ENCODE results near the gene ARID5A.

The ARID5A gene

DNA sequence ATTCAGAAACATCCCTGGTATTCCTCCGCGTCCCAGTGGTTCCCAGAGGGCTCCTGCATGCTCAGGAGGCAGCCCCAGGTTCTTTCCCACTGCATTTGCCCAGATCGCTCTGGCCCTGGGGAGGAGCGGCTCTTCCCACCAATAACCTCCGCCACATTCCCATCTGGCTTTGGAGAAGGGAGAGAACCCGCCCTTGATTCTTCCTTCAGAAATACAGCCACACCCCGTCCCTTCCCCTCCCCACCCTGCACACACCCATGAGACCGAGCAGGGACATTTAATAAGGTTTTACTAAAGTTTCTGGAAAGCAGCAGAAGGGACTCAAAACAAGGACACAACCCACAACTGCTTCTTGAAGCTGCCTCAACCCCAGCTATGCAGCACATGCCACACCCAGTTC lies 21.9 kb downstream of the ARID5A start:
- no peak for DNase-seq

DNA sequence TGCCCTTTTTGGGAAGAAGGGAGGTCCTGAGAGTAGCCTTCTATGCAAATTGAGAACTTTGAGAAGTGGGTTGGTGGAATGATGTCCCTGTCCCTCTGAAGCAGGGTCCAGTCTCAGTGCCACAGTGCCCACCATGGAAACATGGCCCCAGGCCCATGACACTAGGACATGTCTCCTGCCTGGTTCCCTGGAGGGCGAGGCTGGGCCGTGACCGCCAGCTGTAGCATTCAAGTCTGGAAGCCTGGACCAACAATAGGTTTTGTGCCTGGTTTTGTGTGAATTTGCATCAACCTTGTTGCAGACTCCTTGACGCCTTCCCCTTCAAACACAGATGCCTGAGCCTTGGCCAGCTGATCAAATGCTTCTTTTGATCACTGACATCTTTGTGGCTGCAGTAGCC lies 27.5 kb downstream of the ARID5A start:
- no peak for DNase-seq

DNA sequence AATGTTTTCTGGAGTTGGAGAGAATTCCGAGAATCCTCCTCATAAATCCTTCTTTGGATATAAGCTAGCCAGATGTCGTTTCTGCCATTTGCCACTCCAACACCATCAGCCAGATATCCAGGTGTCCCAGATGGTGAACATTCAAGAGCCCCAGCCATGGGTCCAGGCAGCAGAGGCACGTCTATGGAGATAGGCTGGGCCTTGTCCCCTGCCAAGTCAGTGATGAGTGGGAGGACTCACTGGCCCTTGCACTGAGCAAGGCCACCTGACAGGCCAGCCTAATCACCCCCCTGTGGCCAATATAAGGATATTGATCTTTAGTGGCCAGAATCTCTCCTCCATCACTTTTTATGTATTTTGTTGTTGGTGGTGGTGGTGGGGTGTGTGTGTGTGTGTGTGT lies 28.0 kb downstream of the ARID5A start:
- DNase-seq, result no peak

DNA sequence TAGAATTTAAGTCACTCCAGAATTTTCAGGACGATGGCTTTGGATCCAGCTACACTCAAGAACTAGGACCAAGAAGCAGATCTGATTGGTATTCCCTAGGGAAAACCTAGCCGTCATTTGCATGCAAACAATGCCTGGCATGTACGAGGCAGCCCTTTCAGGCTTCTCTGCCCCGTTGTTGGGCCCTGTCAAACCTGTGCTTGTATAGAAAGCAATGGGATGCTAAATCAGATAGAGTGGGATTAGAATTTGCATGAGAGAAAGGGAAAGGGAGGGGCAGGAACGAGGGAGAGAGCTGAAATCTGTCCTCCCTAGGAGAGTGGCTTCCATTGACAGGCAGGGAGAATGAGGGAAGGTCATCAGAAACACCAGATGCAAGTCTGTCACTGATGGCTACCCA lies 28.6 kb downstream of the ARID5A start:
- no peak for DNase-seq

DNA sequence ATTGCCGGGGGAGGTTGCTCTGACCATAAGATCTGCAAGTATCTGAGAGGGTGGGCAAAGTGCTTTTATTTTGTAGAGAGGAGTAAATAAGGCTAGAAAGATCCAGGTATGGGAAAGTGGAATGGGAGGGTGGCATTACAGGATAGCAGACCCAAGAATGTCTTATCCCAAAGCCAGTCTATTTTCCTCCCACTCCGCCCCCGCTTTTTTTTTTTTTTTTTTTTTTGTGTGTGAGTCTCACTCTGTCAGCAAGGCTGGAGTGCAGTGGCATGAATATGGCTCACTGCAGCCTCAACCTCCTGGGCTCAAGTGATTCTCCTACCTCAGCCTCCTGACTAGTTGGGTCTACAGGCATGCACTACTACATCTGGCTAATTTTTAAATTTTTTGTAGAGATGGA lies 31.5 kb downstream of the ARID5A start:
- DNase-seq, result no peak

DNA sequence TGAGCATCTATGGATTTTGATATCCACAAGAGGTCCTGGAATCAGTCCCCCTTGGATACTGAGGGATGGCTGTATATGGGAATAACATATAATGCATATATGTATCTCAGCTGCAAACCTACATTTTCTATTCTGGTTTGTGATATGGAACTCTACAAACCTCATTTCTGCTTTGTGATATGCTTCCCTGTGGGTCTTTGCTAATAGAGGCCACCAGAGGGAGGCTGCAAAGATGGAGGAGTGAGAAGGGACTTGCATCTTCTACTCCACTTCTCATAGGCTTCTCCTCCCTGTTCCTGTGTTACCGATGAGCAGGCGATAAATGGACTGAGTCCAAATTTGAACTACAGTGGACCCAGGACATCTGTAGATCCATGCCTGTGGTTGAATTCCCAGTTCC lies 37.8 kb downstream of the ARID5A start:
- no peak for DNase-seq

DNA sequence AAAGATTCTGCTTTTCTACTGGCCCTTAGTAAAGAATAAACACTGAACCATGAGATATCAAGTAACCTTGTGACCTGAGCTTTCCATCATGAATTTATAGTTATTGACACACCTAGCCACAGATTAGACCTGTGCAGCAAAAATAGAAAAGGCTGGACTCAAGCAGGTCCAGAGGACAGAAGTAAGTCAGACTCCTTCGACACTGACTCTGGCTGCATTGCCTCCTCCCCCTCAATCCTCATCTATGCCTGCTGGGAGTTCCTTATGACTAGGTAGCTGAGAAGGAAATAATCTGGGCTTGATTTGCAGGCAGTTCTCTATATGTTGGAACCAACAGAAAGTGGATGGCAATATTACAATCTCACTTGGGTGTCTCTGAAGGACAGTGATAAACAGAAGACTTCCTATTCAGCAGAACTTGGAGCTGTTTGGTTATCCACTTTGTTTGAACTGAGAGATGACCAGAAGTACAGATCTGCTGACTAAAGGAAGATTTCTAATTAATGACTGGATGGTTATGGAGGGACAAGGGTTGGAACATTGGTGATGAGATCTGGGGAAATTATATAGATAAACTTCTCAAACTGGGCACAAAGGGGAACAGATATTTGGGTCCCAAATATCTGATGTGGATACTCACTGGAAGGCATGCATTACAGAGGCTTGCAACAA lies 39.4 kb downstream of the ARID5A start:
- DNase-seq, result no peak

DNA sequence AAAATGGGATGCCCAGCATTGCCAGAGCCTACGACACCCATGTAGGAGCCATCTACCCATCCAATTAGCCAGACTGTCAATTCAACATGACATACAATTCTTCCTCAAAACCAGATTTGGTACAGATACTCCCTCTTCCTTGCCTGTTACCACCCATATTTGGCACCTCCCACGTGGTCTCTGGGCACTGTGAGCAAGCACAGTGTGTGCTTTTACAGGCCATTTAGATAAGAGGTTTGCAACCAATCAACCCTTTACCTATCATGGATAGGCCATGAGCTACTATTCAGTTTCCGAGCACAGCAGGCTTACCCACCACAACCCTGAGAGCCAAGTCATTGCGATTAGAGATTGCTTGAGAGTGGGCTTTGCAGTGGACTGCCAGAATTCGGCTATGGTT lies 40.9 kb downstream of the ARID5A start:
- DNase-seq, result no peak

DNA sequence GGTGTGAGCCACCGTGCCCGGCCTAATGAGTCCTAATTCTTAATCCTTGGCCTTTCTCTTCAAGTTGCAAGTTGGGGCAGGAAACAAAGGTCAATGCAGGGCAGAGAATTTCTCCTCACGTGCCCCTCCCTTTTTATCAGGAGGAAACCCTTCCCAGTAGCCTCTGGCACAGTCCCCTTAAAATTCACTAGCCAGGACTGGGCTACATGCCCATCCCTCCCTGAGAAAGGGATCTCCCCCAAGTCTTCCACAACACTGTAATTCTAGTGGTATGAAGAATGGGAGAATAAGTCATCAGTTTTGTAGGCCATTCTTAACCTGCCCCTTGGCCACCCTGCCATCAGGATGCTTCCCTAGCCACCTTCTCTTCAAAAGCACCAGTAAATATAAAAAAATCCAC lies 42.2 kb downstream of the ARID5A start:
- DNase-seq, result no peak

DNA sequence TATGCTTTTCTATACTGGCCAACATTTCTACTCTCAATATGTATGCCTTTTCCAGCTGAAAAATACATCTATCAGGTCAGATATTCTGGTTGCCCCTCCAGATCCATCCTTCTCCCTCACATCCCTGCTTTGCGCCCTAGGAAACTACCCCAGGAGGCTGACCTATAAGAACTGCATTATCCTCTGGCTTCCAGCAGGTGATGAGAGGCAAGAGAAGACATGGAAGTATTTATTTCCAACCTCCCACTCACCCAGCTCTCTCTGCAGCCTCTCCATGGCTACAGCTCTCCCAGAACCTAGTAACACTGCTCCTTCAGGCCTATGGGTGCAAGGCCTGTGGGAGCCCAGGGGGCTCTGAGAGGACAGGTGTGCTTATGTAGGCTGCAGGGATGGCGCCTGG lies 42.9 kb downstream of the ARID5A start:
- no peak for DNase-seq

DNA sequence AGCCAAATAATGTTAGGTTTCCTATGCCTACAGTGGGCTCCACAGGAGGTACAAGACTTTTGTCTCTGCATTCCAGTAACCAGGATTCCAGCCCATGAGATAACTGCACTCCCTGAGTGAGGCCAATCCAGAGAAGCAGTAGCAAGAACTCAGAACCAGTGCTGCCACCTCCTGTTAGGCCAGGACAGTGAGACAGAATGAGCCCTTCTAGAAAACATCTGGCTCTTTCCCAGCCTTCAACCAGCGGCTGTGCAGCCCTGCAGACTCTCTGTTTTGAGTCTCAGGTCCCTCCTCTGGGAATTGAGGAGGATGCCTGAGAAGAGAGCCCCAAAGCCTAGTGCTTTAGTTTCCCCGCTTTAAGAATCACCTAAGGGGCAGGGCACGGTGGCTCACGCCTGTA lies 44.2 kb downstream of the ARID5A start:
- no peak for DNase-seq

DNA sequence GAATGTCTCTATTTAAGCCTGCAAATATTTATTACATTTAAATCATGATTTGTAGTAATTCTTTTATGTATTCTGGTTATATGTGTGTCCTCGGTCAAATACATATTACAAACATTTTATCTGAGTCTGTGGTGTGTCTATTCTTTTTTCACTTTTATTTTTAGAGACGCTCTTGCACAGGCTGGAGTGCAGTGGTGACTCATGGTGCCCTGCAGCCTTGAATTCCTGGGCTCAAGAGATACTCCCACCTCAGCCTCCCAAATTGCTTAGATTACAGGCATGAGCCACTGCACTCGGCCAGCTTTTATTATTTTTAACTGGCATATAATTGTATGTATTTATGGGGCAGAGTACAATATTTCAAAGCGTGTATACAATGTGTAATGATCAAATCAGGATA lies 47.5 kb downstream of the ARID5A start:
- no peak for DNase-seq

DNA sequence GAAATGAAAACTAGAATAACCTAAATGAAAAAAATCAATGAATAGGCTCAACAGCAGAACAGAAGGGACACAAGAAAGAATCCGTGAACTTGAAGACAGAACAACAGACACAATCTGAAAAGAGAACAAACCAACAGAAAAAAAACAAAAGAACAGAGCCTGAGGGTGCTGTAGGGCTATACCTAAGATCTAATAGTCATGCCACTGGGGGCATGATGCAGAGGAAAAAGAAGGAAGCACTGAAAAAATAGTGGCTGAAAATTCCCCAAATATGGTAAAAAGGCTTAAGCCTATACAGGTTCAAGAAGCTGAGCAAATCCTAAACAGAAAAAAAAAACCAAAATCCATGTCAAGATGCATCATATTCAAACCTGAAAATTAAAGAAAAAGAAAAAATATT lies 51.3 kb downstream of the ARID5A start:
- DNase-seq, result no peak

DNA sequence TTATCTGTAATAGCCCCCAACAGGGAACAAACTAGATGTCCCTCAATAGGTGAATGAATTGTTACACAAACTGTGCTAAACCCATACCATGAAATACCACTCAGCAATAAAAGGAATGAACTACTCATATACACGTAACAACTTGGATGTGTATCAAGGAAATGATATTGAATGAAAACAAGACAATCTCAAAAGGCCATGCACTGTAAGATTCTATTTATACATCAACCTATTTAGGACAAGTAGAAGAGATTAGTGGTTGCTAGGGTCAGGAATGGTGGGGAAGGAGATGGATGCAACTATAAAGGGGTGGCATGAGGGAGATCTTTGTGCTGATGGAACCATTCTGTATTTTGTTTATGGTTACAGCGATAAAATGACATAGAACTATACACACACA lies 54.5 kb downstream of the ARID5A start:
- DNase-seq, result no peak

DNA sequence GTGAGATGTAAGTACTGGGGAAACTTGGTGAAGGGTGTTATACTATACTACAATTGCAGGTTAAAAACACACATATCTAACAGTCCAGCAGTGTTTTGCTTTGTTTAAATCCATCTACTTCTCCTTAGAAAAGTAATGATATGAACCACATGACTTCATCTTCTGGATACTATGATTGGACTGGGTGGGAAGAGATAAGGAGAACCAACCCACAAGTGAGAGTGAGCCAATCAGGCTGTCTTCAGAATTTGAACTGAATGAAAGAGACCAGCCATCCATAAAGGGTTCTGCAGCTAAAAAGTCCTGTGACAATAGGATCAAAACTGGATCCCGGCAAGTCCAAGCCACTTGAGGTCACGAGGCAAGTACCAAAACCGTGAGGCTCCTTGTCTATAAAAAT lies 54.9 kb downstream of the ARID5A start:
- no peak for DNase-seq

DNA sequence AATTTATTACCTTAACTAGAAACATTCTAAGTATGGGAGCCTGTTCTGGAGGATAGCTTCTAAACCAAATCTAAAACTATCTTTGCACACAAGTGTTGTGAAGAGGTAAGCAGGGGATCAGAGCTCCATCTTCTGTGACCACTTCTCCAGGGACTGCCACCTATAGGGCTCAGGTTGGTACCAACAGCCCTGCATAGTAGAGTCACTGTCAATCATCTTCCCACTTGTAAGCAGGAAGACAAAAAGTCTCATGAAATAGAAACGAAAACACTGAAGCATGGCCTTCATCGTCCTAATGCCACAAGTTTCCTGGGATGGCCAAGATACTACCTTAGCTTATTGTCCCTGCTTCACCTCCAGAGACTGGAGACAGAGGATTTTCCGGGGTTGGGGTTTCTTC lies 57.7 kb downstream of the ARID5A start:
- DNase-seq, result no peak

DNA sequence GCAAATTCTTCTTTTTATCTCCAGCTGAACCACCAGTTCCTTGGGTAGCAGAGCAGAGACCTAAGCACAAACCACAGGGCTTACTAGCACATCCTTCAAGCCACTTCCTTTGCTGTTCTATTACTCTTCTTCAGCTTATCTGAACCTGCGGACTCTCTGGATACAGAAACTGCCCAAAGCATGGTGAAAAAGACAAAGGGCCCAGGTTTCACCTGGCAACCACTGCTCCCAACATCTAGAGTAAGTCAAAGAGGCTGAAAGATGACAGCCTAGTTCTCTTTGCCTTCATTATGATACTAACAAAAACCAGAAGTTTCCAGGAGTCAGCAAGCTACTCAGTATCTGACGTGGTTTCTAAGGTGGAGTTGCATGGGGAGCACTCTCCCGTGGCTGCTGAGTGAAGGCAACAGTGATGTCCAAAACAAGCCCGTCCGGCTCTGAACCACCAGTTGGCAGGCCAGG lies 58.2 kb downstream of the ARID5A start:
- no peak for DNase-seq

DNA sequence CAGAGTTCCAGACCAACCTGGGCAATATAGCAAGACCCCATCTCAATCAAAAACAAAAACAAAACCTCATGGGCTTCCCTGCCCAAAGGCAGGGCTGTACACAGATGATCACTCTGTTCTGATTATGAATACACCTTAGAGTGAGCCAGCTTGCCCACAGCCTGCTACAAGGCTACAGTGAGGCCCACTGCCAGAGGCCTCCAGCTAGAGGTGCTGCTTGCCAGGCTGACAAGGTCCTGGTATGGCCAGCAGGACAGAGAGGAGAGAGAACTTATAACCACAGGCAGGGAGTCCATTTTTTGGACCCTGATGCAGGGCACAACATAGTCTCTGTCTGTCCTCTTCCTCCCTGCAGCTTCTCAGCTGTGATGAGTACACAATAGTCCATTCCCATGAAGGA lies 60.0 kb downstream of the ARID5A start:
- no peak for DNase-seq

DNA sequence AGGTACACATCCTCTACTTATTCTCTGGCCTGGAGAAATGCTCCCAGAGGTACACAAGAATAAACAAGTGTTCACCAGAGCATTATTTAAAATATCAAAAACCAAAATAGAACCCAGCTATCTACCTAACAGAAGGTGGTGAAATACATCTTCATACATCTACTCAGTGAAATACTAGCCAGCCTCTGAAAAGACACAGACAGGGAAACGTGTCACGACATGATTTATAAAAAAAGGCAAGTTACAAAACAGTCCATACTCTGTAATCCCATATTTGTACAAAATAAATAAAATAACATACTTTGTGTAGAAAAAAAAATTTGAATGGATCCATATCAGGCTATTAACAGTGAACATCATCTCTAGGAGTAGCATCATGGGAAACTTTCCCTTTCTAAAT lies 63.4 kb downstream of the ARID5A start:
- no peak for DNase-seq

DNA sequence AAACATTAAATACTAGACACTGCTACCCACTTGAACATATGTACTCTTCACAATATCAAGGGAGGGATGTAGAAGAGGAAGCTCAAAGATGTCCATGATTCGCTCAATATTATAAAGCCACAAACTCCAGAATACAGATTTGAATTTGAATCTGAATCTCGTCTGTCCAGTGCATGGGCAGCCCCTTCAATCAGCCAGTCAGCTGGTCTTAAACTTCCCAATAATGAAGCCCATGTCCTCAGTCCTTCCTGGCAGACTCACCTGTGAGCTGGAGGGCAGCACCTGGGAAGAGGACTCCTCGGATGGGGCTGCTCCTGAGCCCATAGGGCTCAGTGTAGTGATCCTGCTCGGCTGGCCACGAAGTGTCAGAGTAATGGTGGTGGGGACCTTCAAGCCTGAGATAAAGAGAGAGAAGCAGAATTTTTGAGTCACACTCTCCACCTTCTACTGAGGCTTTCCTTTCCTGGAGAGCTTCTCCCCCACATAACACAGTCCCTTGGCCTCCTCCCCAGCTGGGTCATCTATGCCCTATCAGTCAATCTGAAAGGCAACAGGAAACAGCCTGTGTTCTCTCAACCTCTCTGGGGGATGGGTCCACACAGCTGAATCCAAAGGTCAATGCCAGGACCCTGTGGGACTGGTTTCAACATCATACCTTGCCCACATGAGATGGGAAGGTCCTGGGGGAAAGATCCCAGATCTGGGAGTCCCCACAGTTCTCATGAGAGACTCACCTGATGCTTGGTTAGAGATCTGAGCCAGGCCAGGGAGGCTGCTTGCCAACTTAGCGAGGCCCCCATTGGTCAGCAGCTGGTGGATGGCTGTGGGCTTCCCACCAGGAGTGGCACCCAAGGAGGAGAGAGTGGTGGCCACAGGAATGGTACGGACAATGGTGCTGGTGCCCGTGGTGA lies 65.1 kb downstream of the ARID5A start:
- no peak for DNase-seq

Data from left hindlimb (tissue), 1 donor.